A673 (cell line): Measurements from ENCODE around the gene SOX5. TPM values are rescaled to one million over a fixed set of nuclear protein-coding genes. Genes with fewer than 3 reads are reported as not detected.
"Not testable (repeated sequence)": the region's sequence is repeated elsewhere in the genome, so short reads cannot be mapped to it uniquely, and the experiment has no call there.

Source experiments
- BruUV-seq: library from RNA; stranded (reverse); fragments of 400-500 nt; replicated peaks from 2 replicates; lab custom pipeline; 2021; lab: Mats Ljungman, UMichigan
- CTCF ChIA-PET: fragments of 300-600 bp; sonication (Branson Sonifier 250); formaldehyde crosslinking; loops from one replicate; lab custom pipeline; 2022; ENCODE audit warnings: antibody characterized with exemption; lab: Charles Lee
- POLR2A ChIA-PET: fragments of 300-600 bp; sonication (Branson Sonifier 250); formaldehyde crosslinking; loops from one replicate; lab custom pipeline; 2022; ENCODE audit warnings: antibody characterized with exemption; ENCODE audit not compliant: low non-redundant PET; lab: Charles Lee
- DNase-seq: peaks from one replicate; pipeline ENCODE4 v3.0.0-alpha.2; 2015; ENCODE audit warnings: low spot score
- H3K27ac ChIP-seq: fragments of 200-600 bp; sonication (generic); 2 replicates; pipeline ENCODE4 v1.5.1; 2016; ENCODE audit warnings: mixed run types, low read depth, mild to moderate bottlenecking, mixed read lengths, antibody characterized with exemption, low read length; ENCODE audit not compliant: poor library complexity, severe bottlenecking
- H3K27me3 ChIP-seq: fragments of 200-600 bp; sonication (generic); replicated peaks from 2 replicates; pipeline ENCODE4 v1.6.1; 2017; ENCODE audit warnings: mixed run types, low read depth, mild to moderate bottlenecking, mixed read lengths, antibody characterized with exemption, low read length; ENCODE audit not compliant: insufficient read depth, poor library complexity
- H3K36me3 ChIP-seq: fragments of 200-600 bp; sonication (generic); 2 replicates; pipeline ENCODE4 v1.6.1; 2016; ENCODE audit warnings: mixed run types, mild to moderate bottlenecking, mixed read lengths, antibody characterized with exemption, low read length; ENCODE audit not compliant: insufficient read depth, poor library complexity, severe bottlenecking
- H3K4me1 ChIP-seq: fragments of 200-600 bp; sonication (generic); 2 replicates; pipeline ENCODE4 v1.6.1; 2017; ENCODE audit warnings: mixed run types, mild to moderate bottlenecking, mixed read lengths, antibody characterized with exemption, low read length; ENCODE audit not compliant: insufficient read depth, poor library complexity, severe bottlenecking
- H3K4me3 ChIP-seq: fragments of 200-600 bp; sonication (generic); 2 replicates; pipeline ENCODE4 v1.5.1; 2016; ENCODE audit warnings: low read depth, mixed run types, mild to moderate bottlenecking, mixed read lengths, low read length; ENCODE audit not compliant: poor library complexity, severe bottlenecking
- H3K9me3 ChIP-seq: fragments of 200-600 bp; sonication (generic); 2 replicates; pipeline ENCODE4 v1.6.1; 2016; ENCODE audit warnings: mixed run types, low read depth, mild to moderate bottlenecking, mixed read lengths, antibody characterized with exemption, low read length; ENCODE audit not compliant: poor library complexity, severe bottlenecking
- CTCF ChIP-seq: fragments of 300-800, 200-600 bp; sonication (generic); conservative IDR thresholded peaks from 2 replicates; pipeline ENCODE4 v1.5.1; 2017; ENCODE audit warnings: low read depth, mild to moderate bottlenecking, antibody characterized with exemption, low read length, moderate library complexity, mixed read lengths
- EZH2 ChIP-seq: fragments of 200-600 bp; sonication (generic); IDR thresholded peaks from 2 replicates; pipeline ENCODE4 v1.6.1; 2017; ENCODE audit warnings: borderline replicate concordance, low read depth, mild to moderate bottlenecking, mixed read lengths, antibody characterized with exemption, low read length; ENCODE audit not compliant: poor library complexity, severe bottlenecking
- intact Hi-C: fragments of 100-400 bp; cut with micrococcal nuclease; formaldehyde crosslinking; loops from one replicate; pipeline ENCODE4 v1.10.0; 2022; ENCODE audit not compliant: unreplicated experiment
- total RNA-seq: library from RNA; stranded (reverse); gene quantifications from 2 replicates; pipeline ENCODE4 v1.2.3, GENCODE V29; 2021

Gene SOX5
- total RNA-seq, 1 experiment from 2014 or later: 11.9 TPM

- DNase-seq, H3K9me3 ChIP-seq, H3K4me3 ChIP-seq, POLR2A ChIA-PET, H3K4me1 ChIP-seq, H3K27ac ChIP-seq, H3K27me3 ChIP-seq, intact Hi-C loops, CTCF ChIA-PET, H3K36me3 ChIP-seq, BruUV-seq: not testable (repeated sequence)
Observed at GRCh38 chr12:23505736-23506135, 443.7 kb downstream of the SOX5 start.

GRCh38 chr12:23504641-23505399, 444.6 kb downstream of the SOX5 start:
- Histone ChIP-seq H3K36me3 (no peaks in the 10 kb centered on the region), H3K4me3 (no peak overlapping the region), H3K4me1 (no peaks in the 10 kb centered on the region), H3K27me3 (no peaks in the 10 kb centered on the region), H3K9me3 (no peaks in the 10 kb centered on the region), H3K27ac (no peak overlapping the region)
- TF ChIP-seq CTCF (no peak), EZH2 (no peak)
- no peak for DNase-seq
- intact Hi-C loops: no loop called here
- no TSS peak for BruUV-seq
- ChIA-PET CTCF (no interaction called here), POLR2A (no interaction called here)

GRCh38 chr12:23504043-23504442, 445.4 kb downstream of the SOX5 start:
- CTCF ChIA-PET: no interaction called here
- Histone ChIP-seq H3K4me3 (no peak overlapping the region), H3K4me1 (no peaks in the 10 kb centered on the region), H3K36me3 (no peaks in the 10 kb centered on the region), H3K9me3 (no peaks in the 10 kb centered on the region), H3K27me3 (no peaks in the 10 kb centered on the region), H3K27ac (no peak overlapping the region)
- POLR2A ChIA-PET: no interaction called here
- no TSS peak for BruUV-seq
- TF ChIP-seq EZH2 (no peak), CTCF (peak; percentile 28; the same call in 1 of the 2 replicates)
- intact Hi-C loops: no loop called here
- no peak for DNase-seq

- no peak for TF ChIP-seq EZH2
- TF ChIP-seq CTCF: no peak
- Histone ChIP-seq H3K4me3 (no peak overlapping the region), H3K27ac (no peak overlapping the region), H3K4me1 (no peaks in the 10 kb centered on the region), H3K36me3 (no peaks in the 10 kb centered on the region), H3K27me3 (no peaks in the 10 kb centered on the region), H3K9me3 (no peaks in the 10 kb centered on the region)
- ChIA-PET POLR2A (no interaction called here), CTCF (no interaction called here)
- no peak for DNase-seq
- intact Hi-C loops: no loop called here
- BruUV-seq: no TSS peak
Observed at GRCh38 chr12:23503544-23503943, 445.9 kb downstream of the SOX5 start.
